ENCODE data around the gene LDLRAD3.

Gene LDLRAD3

DNA sequence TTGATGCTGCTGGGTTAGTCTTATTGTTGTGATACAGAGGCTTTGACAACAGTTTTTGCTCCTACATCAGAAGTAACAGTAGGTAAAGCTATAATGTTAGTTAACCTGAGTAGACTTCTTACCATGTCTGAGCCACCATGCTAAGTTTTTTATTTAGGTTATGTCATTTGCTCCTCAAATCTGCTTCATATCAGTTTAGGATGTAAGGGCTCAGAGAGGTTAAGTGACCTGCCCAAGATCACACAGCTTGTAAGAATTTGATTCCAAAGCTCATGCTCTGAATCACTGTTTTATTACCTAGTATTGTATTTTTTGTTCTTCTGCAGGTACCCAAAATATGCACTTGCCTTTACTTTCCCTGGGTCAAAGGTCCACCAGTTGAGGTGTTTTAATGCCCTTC is 183.7 kb downstream of the LDLRAD3 start:
- H3K36me3 ChIP-seq (ENCODE audit: control insufficient read depth, low read length) = no peaks in the 10 kb centered on the region
- H3F3A ChIP-seq (ENCODE audit: control insufficient read depth, insufficient read depth) = no peaks in the 10 kb centered on the region
- TF ChIP-seq, protein P1, sequence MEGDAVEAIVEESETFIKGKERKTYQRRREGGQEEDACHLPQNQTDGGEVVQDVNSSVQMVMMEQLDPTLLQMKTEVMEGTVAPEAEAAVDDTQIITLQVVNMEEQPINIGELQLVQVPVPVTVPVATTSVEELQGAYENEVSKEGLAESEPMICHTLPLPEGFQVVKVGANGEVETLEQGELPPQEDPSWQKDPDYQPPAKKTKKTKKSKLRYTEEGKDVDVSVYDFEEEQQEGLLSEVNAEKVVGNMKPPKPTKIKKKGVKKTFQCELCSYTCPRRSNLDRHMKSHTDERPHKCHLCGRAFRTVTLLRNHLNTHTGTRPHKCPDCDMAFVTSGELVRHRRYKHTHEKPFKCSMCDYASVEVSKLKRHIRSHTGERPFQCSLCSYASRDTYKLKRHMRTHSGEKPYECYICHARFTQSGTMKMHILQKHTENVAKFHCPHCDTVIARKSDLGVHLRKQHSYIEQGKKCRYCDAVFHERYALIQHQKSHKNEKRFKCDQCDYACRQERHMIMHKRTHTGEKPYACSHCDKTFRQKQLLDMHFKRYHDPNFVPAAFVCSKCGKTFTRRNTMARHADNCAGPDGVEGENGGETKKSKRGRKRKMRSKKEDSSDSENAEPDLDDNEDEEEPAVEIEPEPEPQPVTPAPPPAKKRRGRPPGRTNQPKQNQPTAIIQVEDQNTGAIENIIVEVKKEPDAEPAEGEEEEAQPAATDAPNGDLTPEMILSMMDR (IDR thresholded peaks at IDR 0.05; ENCODE audit: low read depth, low read length, poor library complexity, severe bottlenecking) = no peak
- TF ChIP-seq EZH2phosphoT487 (IDR thresholded peaks at IDR 0.05; ENCODE audit: borderline replicate concordance, low read length) = no peak
- no peaks in the 10 kb centered on the region for H3K27me3 ChIP-seq (ENCODE audit: control insufficient read depth, low read length)
- H3K4me2 ChIP-seq (ENCODE audit: low read length) = no peak overlapping the region
- H3K9me2 ChIP-seq (replicated peaks; ENCODE audit: control insufficient read depth, low read length) = no peaks in the 10 kb centered on the region
- no peak overlapping the region for H3K4me3 ChIP-seq (ENCODE audit: low read length)
- no peaks in the 10 kb centered on the region for H3K79me2 ChIP-seq (ENCODE audit: control insufficient read depth, low read length)
- H3K9me3 ChIP-seq (ENCODE audit: control insufficient read depth, insufficient read depth, low read length) = no peaks in the 10 kb centered on the region
- no peaks in the 10 kb centered on the region; the same call in 1 of the 2 replicates for H3K4me1 ChIP-seq (ENCODE audit: control insufficient read depth, low read length)
- H3K27ac ChIP-seq (ENCODE audit: low read depth, low read length) = no peak overlapping the region
- no peaks in the 10 kb centered on the region for H4K20me1 ChIP-seq (ENCODE audit: control insufficient read depth, insufficient read depth, low read depth, low read length)

DNA sequence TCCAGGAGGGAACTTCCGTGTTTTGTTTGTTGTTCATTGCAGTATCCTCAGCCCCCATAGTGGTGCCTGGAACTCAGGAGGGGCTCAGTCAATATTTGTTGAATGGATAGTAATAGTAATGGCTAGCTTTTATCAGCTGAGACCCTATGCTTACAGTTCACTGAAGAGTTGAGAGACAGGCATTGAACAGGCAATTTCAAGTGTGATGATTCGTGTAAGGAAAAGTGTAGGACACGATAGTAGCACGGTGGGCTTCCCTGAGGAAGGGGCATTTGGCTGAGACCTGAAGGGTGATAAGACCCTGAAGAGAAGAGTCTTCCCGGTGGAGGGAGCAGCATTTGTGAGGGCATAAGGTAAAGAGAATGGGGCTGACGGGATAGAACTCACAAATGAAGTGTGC is 186.1 kb downstream of the LDLRAD3 start:
- H3K9me2 ChIP-seq (replicated peaks; ENCODE audit: control insufficient read depth, low read length) = no peaks in the 10 kb centered on the region
- no peaks in the 10 kb centered on the region for H3K9me3 ChIP-seq (ENCODE audit: control insufficient read depth, insufficient read depth, low read length)
- no peaks in the 10 kb centered on the region for H3K27me3 ChIP-seq (ENCODE audit: control insufficient read depth, low read length)
- no peaks in the 10 kb centered on the region for H4K20me1 ChIP-seq (ENCODE audit: control insufficient read depth, insufficient read depth, low read depth, low read length)
- H3K79me2 ChIP-seq (ENCODE audit: control insufficient read depth, low read length) = no peaks in the 10 kb centered on the region
- no peaks in the 10 kb centered on the region for H3F3A ChIP-seq (ENCODE audit: control insufficient read depth, insufficient read depth)
- H3K4me2 ChIP-seq (ENCODE audit: low read length) = no peak overlapping the region
- no peaks in the 10 kb centered on the region; the same call in 1 of the 2 replicates for H3K4me1 ChIP-seq (ENCODE audit: control insufficient read depth, low read length)
- TF ChIP-seq, protein P1 (IDR thresholded peaks at IDR 0.05; ENCODE audit: low read depth, low read length, poor library complexity, severe bottlenecking) = no peak
- no peak for TF ChIP-seq EZH2phosphoT487 (IDR thresholded peaks at IDR 0.05; ENCODE audit: borderline replicate concordance, low read length)
- no peak overlapping the region for H3K4me3 ChIP-seq (ENCODE audit: low read length)
- no peaks in the 10 kb centered on the region for H3K36me3 ChIP-seq (ENCODE audit: control insufficient read depth, low read length)
- no peak overlapping the region for H3K27ac ChIP-seq (ENCODE audit: low read depth, low read length)

DNA sequence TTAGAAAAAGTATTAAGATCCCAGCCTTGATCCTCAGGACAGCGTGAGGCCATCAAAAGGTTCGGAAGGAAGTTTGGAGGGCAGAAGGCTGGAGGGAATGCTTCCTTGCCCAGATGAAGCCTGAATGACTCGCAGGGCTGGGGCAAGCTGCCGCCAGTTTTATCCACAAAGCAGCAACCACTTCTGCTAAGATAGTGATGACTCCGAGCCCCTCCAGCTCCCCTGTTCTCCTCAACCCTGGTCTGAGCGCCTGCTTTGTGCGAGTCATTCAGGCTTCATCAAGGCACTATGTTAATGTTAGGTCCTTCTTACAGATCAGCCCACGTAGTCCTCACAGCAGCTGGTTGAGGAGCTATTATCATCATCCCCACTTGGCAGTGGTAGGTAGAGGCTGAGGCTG is 186.5 kb downstream of the LDLRAD3 start:
- Histone ChIP-seq H3K27me3 (ENCODE audit: control insufficient read depth, low read length) (no peaks in the 10 kb centered on the region), H4K20me1 (ENCODE audit: control insufficient read depth, insufficient read depth, low read depth, low read length) (no peaks in the 10 kb centered on the region), H3K27ac (ENCODE audit: low read depth, low read length) (no peak overlapping the region), H3K4me3 (ENCODE audit: low read length) (no peak overlapping the region), H3K79me2 (ENCODE audit: control insufficient read depth, low read length) (no peaks in the 10 kb centered on the region), H3K4me1 (ENCODE audit: control insufficient read depth, low read length) (no peaks in the 10 kb centered on the region; the same call in 1 of the 2 replicates), H3K9me3 (ENCODE audit: control insufficient read depth, insufficient read depth, low read length) (no peaks in the 10 kb centered on the region), H3K9me2 (replicated peaks; ENCODE audit: control insufficient read depth, low read length) (no peaks in the 10 kb centered on the region), H3K36me3 (ENCODE audit: control insufficient read depth, low read length) (no peaks in the 10 kb centered on the region), H3F3A (ENCODE audit: control insufficient read depth, insufficient read depth) (no peaks in the 10 kb centered on the region), H3K4me2 (ENCODE audit: low read length) (no peak overlapping the region)
- no peak for TF ChIP-seq EZH2phosphoT487 (IDR thresholded peaks at IDR 0.05; ENCODE audit: borderline replicate concordance, low read length)
- TF ChIP-seq, protein P1 (IDR thresholded peaks at IDR 0.05; ENCODE audit: low read depth, low read length, poor library complexity, severe bottlenecking) = no peak

Measured in DOHH2 (cell line).